ENCODE results near the gene AQP2.

DNA sequence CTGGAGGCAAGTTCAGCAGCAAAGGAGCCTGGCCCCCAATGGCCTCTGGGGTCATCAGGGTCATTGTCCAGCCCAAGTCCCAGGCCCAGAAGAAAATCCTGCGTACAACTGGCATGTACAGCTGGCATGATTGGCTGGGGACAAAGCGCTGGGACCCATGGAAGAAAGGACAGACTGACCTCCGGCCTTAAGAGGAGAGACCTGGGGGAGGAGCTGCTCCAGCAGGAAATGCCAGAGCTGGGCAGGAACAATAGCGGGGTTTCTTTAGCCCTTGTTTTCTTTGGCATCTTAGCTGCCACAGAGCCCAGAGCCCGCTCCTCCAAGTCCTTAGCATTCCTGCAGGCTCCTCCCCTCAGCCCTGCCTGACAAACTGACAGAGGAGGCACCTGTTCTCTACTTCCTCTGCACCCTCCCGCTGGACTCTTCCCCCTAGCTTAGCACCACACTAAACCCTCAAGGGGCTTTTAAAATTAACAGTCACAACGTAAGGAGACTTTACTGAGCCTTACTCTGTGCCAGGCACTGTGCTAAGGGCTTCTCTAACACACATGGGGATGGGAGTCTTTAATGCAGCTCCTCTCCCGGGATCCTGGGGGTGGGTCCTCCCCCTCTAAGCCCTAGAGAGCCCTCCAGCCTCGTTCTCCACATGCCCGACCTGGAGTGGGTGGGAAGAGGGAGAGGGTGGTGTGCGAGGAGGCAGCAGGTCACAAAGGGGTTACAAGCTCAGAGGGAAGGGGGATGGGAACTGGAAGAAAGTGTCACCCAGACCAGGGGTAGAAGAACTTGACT lies 9.3 kb downstream of the AQP2 start:
- TF ChIP-seq, protein P1, sequence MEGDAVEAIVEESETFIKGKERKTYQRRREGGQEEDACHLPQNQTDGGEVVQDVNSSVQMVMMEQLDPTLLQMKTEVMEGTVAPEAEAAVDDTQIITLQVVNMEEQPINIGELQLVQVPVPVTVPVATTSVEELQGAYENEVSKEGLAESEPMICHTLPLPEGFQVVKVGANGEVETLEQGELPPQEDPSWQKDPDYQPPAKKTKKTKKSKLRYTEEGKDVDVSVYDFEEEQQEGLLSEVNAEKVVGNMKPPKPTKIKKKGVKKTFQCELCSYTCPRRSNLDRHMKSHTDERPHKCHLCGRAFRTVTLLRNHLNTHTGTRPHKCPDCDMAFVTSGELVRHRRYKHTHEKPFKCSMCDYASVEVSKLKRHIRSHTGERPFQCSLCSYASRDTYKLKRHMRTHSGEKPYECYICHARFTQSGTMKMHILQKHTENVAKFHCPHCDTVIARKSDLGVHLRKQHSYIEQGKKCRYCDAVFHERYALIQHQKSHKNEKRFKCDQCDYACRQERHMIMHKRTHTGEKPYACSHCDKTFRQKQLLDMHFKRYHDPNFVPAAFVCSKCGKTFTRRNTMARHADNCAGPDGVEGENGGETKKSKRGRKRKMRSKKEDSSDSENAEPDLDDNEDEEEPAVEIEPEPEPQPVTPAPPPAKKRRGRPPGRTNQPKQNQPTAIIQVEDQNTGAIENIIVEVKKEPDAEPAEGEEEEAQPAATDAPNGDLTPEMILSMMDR (IDR thresholded peaks at IDR 0.05) = no peak
- TF ChIP-seq POLR2A (IDR thresholded peaks at IDR 0.05) = no peak

Measured in prostate gland (tissue), 2 donors.